ENCODE data around the gene CADM2.
"Not testable (repeated sequence)": the region's sequence is repeated elsewhere in the genome, so short reads cannot be mapped to it uniquely, and the experiment has no call there.

Gene CADM2

DNA sequence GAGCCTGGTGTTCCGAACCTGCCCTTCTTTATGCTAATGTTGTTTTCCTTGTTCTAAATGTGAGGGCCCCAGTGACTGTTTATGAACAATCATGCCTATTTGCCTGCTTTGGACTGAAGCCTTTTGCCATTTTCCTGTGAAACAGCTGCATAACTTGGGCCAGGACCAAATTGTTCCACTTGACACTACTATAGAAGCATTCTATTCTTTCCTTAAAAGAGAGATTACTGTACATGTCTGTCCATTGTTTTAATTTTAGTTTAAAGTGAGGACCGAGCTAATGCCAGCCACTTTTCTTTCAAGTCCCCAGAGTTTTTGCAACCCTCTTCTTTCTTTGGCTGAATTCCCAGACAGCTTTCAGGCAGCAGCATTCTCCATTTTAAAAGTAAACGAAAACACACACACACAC, 980.3 kb downstream of the CADM2 start:
- H3K36me3 ChIP-seq (ENCODE audit: control insufficient read depth in 1 of 2, insufficient read depth in 2 of 2, low read length in 2 of 2) = no peaks in the 10 kb centered on the region
- H3K9me3 ChIP-seq (ENCODE audit: control insufficient read depth in 1 of 2, low read length in 2 of 2) = no peaks in the 10 kb centered on the region
- H3K4me1 ChIP-seq (ENCODE audit: control insufficient read depth in 1 of 2, insufficient read depth in 2 of 2, low read length in 2 of 2) = no peaks in the 10 kb centered on the region
- no peak overlapping the region for H3K4me3 ChIP-seq (ENCODE audit: low read depth in 1 of 2, low read length in 2 of 2)
- H3K27me3 ChIP-seq (ENCODE audit: control insufficient read depth in 1 of 2, insufficient read depth in 2 of 2, low read length in 2 of 2) = no peaks in the 10 kb centered on the region
- no peak overlapping the region for H3K9ac ChIP-seq (ENCODE audit: low read depth in 1 of 2, low read length in 2 of 2)
- H3K27ac ChIP-seq (ENCODE audit: low read depth, low read length) = no peak overlapping the region

DNA sequence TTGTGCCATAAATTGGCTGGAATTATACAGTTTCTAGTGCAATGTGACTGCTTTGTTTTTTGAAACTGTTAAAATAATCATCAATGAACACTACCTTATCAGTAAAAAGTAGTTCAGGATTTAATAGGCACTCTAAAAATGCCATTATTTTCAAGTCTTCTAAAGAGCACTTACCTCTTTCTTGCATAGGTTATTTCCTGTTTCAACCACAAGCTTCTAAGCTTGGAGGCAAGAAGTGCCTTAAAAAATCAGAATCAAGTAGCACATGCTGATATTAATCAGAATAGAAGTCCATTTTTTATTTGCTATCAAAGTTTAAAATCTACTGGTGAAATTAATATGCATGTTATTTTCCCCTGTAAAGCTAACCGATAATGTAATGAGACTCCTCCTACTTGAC, 991.6 kb downstream of the CADM2 start:
- H3K27me3 ChIP-seq (ENCODE audit: control insufficient read depth in 1 of 2, insufficient read depth in 2 of 2, low read length in 2 of 2) = no peaks in the 10 kb centered on the region
- no peak overlapping the region for H3K4me3 ChIP-seq (ENCODE audit: low read depth in 1 of 2, low read length in 2 of 2)
- no peak overlapping the region for H3K27ac ChIP-seq (ENCODE audit: low read depth, low read length)
- no peaks in the 10 kb centered on the region for H3K4me1 ChIP-seq (ENCODE audit: control insufficient read depth in 1 of 2, insufficient read depth in 2 of 2, low read length in 2 of 2)
- H3K9ac ChIP-seq (ENCODE audit: low read depth in 1 of 2, low read length in 2 of 2) = no peak overlapping the region
- no peaks in the 10 kb centered on the region for H3K36me3 ChIP-seq (ENCODE audit: control insufficient read depth in 1 of 2, insufficient read depth in 2 of 2, low read length in 2 of 2)
- no peaks in the 10 kb centered on the region for H3K9me3 ChIP-seq (ENCODE audit: control insufficient read depth in 1 of 2, low read length in 2 of 2)

GRCh38 chr3:85960793-85961192, 1002.0 kb downstream of the CADM2 start:
- H3K36me3 ChIP-seq (ENCODE audit: control insufficient read depth in 1 of 2, insufficient read depth in 2 of 2, low read length in 2 of 2) = no peaks in the 10 kb centered on the region
- H3K4me1 ChIP-seq (ENCODE audit: control insufficient read depth in 1 of 2, insufficient read depth in 2 of 2, low read length in 2 of 2) = no peaks in the 10 kb centered on the region
- H3K9me3 ChIP-seq (ENCODE audit: control insufficient read depth in 1 of 2, low read length in 2 of 2) = peaks cover 3 to 8% of the 10 kb centered on the region in 2 donors
- no peaks in the 10 kb centered on the region for H3K27me3 ChIP-seq (ENCODE audit: control insufficient read depth in 1 of 2, insufficient read depth in 2 of 2, low read length in 2 of 2)
- no peak overlapping the region for H3K27ac ChIP-seq (ENCODE audit: low read depth, low read length)
- H3K9ac ChIP-seq (ENCODE audit: low read depth in 1 of 2, low read length in 2 of 2) = no peak overlapping the region
- H3K4me3 ChIP-seq (ENCODE audit: low read depth in 1 of 2, low read length in 2 of 2) = no peak overlapping the region

- Histone ChIP-seq H3K9ac (ENCODE audit: low read depth in 1 of 2, low read length in 2 of 2) (no peak overlapping the region), H3K27ac (ENCODE audit: low read depth, low read length) (no peak overlapping the region), H3K4me1 (ENCODE audit: control insufficient read depth in 1 of 2, insufficient read depth in 2 of 2, low read length in 2 of 2) (no peaks in the 10 kb centered on the region), H3K4me3 (ENCODE audit: low read depth in 1 of 2, low read length in 2 of 2) (no peak overlapping the region), H3K9me3 (ENCODE audit: control insufficient read depth in 1 of 2, low read length in 2 of 2) (no peaks in the 10 kb centered on the region), H3K27me3 (ENCODE audit: control insufficient read depth in 1 of 2, insufficient read depth in 2 of 2, low read length in 2 of 2) (no peaks in the 10 kb centered on the region), H3K36me3 (ENCODE audit: control insufficient read depth in 1 of 2, insufficient read depth in 2 of 2, low read length in 2 of 2) (no peaks in the 10 kb centered on the region)
Observed at GRCh38 chr3:85977615-85978338, 1019.0 kb downstream of the CADM2 start.

- Histone ChIP-seq H3K27me3 (ENCODE audit: control insufficient read depth in 1 of 2, insufficient read depth in 2 of 2, low read length in 2 of 2) (no peaks in the 10 kb centered on the region), H3K4me1 (ENCODE audit: control insufficient read depth in 1 of 2, insufficient read depth in 2 of 2, low read length in 2 of 2) (no peaks in the 10 kb centered on the region), H3K9ac (ENCODE audit: low read depth in 1 of 2, low read length in 2 of 2) (no peak overlapping the region), H3K4me3 (ENCODE audit: low read depth in 1 of 2, low read length in 2 of 2) (no peak overlapping the region), H3K36me3 (ENCODE audit: control insufficient read depth in 1 of 2, insufficient read depth in 2 of 2, low read length in 2 of 2) (no peaks in the 10 kb centered on the region), H3K9me3 (ENCODE audit: control insufficient read depth in 1 of 2, low read length in 2 of 2) (no peaks in the 10 kb centered on the region), H3K27ac (ENCODE audit: low read depth, low read length) (no peak overlapping the region)
Observed at GRCh38 chr3:85979034-85979433, 1020.2 kb downstream of the CADM2 start.

DNA sequence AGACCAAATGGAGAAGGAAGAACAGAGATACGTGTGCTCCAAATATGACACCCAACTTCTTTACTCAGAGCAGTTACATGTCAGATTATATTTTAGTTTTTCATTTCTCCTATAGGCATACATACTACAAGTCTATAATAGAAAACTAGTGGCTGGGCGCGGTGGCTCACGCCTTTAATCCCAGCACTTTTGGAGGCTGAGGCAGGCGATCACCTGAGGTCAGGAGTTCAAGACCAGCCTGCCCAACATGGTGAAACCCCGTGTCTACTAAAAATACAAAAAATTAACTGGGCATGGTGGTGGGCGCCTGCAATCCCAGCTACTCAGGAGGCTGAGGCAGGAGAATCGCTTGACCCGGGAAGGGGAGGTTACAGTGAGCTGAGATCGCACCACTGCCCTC, 1030.8 kb downstream of the CADM2 start:
- not testable (repeated sequence) for H3K9ac ChIP-seq (ENCODE audit: low read depth in 1 of 2, low read length in 2 of 2); H3K4me1 ChIP-seq (ENCODE audit: control insufficient read depth in 1 of 2, insufficient read depth in 2 of 2, low read length in 2 of 2); H3K9me3 ChIP-seq (ENCODE audit: control insufficient read depth in 1 of 2, low read length in 2 of 2); H3K36me3 ChIP-seq (ENCODE audit: control insufficient read depth in 1 of 2, insufficient read depth in 2 of 2, low read length in 2 of 2); H3K27ac ChIP-seq (ENCODE audit: low read depth, low read length); H3K27me3 ChIP-seq (ENCODE audit: control insufficient read depth in 1 of 2, insufficient read depth in 2 of 2, low read length in 2 of 2); H3K4me3 ChIP-seq (ENCODE audit: low read depth in 1 of 2, low read length in 2 of 2)

DNA sequence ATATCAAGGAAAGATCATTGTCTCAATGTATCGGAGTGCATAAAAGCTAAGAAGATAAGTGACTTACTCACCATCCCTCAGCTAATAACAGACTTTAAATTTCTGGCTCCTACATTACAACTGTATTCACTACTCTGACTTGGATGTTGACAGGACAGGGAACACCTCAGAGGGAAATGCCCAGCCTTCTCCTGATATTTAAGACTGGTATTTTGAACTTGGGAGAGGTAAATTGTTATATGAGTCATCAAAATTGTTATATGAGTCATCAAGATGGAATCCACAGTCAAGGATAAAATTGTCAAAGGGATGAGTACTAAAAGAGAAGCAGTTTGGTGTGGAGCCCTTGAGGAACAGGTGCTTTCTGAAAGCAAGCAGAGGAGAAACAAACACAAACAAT, 1070.8 kb downstream of the CADM2 start:
- H3K4me1 ChIP-seq (ENCODE audit: control insufficient read depth in 1 of 2, insufficient read depth in 2 of 2, low read length in 2 of 2) = no peaks in the 10 kb centered on the region
- no peaks in the 10 kb centered on the region for H3K27me3 ChIP-seq (ENCODE audit: control insufficient read depth in 1 of 2, insufficient read depth in 2 of 2, low read length in 2 of 2)
- no peak overlapping the region for H3K27ac ChIP-seq (ENCODE audit: low read depth, low read length)
- H3K9ac ChIP-seq (ENCODE audit: low read depth in 1 of 2, low read length in 2 of 2) = no peak overlapping the region
- no peaks in the 10 kb centered on the region for H3K9me3 ChIP-seq (ENCODE audit: control insufficient read depth in 1 of 2, low read length in 2 of 2)
- no peaks in the 10 kb centered on the region for H3K36me3 ChIP-seq (ENCODE audit: control insufficient read depth in 1 of 2, insufficient read depth in 2 of 2, low read length in 2 of 2)
- H3K4me3 ChIP-seq (ENCODE audit: low read depth in 1 of 2, low read length in 2 of 2) = no peak overlapping the region

DNA sequence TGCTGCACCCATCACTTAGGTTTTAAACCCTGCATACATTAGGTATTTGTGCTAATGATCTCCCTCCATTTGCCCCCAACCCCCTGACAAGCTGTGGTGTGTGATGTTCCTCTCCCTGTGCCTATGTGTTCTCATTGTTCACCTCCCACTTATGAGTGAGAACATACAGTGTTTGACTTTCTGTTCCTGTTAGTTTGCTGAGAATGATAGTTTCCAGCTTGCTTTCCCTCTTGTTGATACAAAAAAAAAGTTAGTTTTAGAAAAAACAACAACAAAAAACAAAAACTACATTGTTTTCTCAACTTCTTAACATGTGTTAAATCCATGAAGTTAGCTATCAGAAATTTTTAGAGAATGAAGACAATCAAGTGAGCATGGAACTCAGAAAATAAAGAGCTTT, 1079.1 kb downstream of the CADM2 start:
- H3K4me3 ChIP-seq (ENCODE audit: low read depth in 1 of 2, low read length in 2 of 2) = no peak overlapping the region
- H3K9ac ChIP-seq (ENCODE audit: low read depth in 1 of 2, low read length in 2 of 2) = no peak overlapping the region
- no peaks in the 10 kb centered on the region for H3K27me3 ChIP-seq (ENCODE audit: control insufficient read depth in 1 of 2, insufficient read depth in 2 of 2, low read length in 2 of 2)
- no peaks in the 10 kb centered on the region for H3K36me3 ChIP-seq (ENCODE audit: control insufficient read depth in 1 of 2, insufficient read depth in 2 of 2, low read length in 2 of 2)
- peaks cover 0 to 2% of the 10 kb centered on the region in 2 donors for H3K9me3 ChIP-seq (ENCODE audit: control insufficient read depth in 1 of 2, low read length in 2 of 2)
- H3K27ac ChIP-seq (ENCODE audit: low read depth, low read length) = no peak overlapping the region
- no peaks in the 10 kb centered on the region for H3K4me1 ChIP-seq (ENCODE audit: control insufficient read depth in 1 of 2, insufficient read depth in 2 of 2, low read length in 2 of 2)

- peaks cover 0 to 9% of the 10 kb centered on the region in 2 donors for H3K9me3 ChIP-seq (ENCODE audit: control insufficient read depth in 1 of 2, low read length in 2 of 2)
- H3K27ac ChIP-seq (ENCODE audit: low read depth, low read length) = no peak overlapping the region
- no peaks in the 10 kb centered on the region for H3K27me3 ChIP-seq (ENCODE audit: control insufficient read depth in 1 of 2, insufficient read depth in 2 of 2, low read length in 2 of 2)
- H3K9ac ChIP-seq (ENCODE audit: low read depth in 1 of 2, low read length in 2 of 2) = no peak overlapping the region
- no peaks in the 10 kb centered on the region for H3K36me3 ChIP-seq (ENCODE audit: control insufficient read depth in 1 of 2, insufficient read depth in 2 of 2, low read length in 2 of 2)
- no peaks in the 10 kb centered on the region for H3K4me1 ChIP-seq (ENCODE audit: control insufficient read depth in 1 of 2, insufficient read depth in 2 of 2, low read length in 2 of 2)
- no peak overlapping the region for H3K4me3 ChIP-seq (ENCODE audit: low read depth in 1 of 2, low read length in 2 of 2)
Observed at GRCh38 chr3:86046436-86047136, 1087.8 kb downstream of the CADM2 start.

DNA sequence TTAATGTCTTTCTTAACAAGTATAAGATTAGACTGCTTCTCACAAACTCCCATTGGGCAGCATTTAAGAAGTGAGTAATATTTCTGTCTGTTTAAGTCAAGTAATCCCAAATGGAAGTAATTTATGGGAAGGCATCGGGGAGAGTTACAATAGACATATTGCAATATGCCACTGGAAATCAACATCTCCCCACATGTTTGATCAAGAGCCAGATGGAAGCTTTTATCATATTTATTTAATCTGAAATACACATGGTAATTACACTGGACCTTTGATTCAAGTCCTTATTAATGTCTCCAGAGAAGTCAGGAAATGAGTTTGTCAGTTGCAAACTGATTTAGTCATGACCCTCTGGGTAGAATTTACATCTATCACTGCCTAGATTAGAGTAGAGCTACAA, 1088.4 kb downstream of the CADM2 start:
- Histone ChIP-seq H3K27me3 (ENCODE audit: control insufficient read depth in 1 of 2, insufficient read depth in 2 of 2, low read length in 2 of 2) (no peaks in the 10 kb centered on the region), H3K36me3 (ENCODE audit: control insufficient read depth in 1 of 2, insufficient read depth in 2 of 2, low read length in 2 of 2) (no peaks in the 10 kb centered on the region), H3K9ac (ENCODE audit: low read depth in 1 of 2, low read length in 2 of 2) (no peak overlapping the region), H3K4me1 (ENCODE audit: control insufficient read depth in 1 of 2, insufficient read depth in 2 of 2, low read length in 2 of 2) (no peaks in the 10 kb centered on the region), H3K9me3 (ENCODE audit: control insufficient read depth in 1 of 2, low read length in 2 of 2) (peaks cover 0 to 9% of the 10 kb centered on the region in 2 donors), H3K4me3 (ENCODE audit: low read depth in 1 of 2, low read length in 2 of 2) (no peak overlapping the region), H3K27ac (ENCODE audit: low read depth, low read length) (no peak overlapping the region)
